ENCODE results near the gene SYT13.
A peak's percentile ranks its signal among the peaks of the same experiment; 100 is the strongest.

DNA sequence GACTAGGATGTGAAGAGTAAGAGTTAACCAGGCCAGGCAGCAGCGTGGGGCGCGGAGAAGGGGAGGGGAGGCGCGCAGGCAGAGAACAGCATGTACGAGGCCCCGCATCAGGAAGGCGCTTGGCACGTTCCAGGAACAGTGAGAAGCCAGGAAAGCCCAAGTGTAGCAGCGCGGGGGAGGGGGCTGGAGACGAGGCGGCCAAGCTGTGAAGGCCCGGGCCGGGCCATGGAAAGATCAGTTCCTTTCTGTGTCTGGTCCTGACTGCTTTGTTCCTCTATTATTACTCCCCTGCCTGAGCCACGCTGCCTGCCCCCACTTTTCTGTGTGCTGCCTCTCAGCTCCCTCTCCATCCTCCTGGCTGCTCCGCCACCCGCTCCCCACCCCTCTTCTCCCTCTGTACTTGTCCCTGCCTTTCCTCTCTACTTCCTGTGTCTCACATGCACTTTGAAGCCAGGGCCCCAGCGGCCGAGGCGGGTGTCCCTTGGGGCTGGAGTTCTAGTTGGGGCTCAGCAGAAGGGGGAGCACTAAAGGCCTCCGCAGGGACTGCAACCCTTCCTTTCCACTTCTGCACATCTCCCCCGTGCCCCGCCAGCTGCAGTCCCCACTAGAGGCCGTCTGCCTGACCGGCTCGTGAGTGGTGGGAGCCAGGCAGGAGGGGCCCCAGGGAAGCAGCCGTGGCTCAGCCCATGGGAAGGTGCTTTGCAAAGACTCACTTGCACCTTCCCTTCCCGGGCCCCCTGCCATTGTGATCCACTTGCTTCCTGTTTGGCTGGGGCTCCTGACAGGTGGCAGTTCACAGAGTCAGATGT is 76.0 kb downstream of the SYT13 start:
- TF ChIP-seq, protein P1, sequence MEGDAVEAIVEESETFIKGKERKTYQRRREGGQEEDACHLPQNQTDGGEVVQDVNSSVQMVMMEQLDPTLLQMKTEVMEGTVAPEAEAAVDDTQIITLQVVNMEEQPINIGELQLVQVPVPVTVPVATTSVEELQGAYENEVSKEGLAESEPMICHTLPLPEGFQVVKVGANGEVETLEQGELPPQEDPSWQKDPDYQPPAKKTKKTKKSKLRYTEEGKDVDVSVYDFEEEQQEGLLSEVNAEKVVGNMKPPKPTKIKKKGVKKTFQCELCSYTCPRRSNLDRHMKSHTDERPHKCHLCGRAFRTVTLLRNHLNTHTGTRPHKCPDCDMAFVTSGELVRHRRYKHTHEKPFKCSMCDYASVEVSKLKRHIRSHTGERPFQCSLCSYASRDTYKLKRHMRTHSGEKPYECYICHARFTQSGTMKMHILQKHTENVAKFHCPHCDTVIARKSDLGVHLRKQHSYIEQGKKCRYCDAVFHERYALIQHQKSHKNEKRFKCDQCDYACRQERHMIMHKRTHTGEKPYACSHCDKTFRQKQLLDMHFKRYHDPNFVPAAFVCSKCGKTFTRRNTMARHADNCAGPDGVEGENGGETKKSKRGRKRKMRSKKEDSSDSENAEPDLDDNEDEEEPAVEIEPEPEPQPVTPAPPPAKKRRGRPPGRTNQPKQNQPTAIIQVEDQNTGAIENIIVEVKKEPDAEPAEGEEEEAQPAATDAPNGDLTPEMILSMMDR (IDR thresholded peaks at IDR 0.05), result peak in 2 of 5 experiments; percentile 14 to 18
- TF ChIP-seq POLR2A (IDR thresholded peaks at IDR 0.05) (no peak), EP300 (IDR thresholded peaks at IDR 0.05) (peak; percentile 66 to 94)

Data from tibial nerve (tissue), 4 donors.